Gastrocnemius medialis (tissue), 4 donors: ENCODE data around the gene ADH7.

ENCODE experiments used
- CTCF ChIP-seq, 5 experiments: fragments of 450-650 bp in 3 of 5; fragments of 200-600 bp in 2 of 5; sonication (generic) in 2 of 5; IDR thresholded peaks in 4 of 5; conservative IDR thresholded peaks in 1 of 5; 1 replicate in 4 of 5; 2 replicates in 1 of 5; pipeline ENCODE4 v1.5.1; 2016 to 2019; ENCODE audit warnings: antibody characterized with exemption in 5 of 5, mild to moderate bottlenecking in 3 of 5, moderate library complexity in 3 of 5
- POLR2A ChIP-seq, 2 donors: fragments of 450-650 bp; IDR thresholded peaks; one replicate each; pipeline ENCODE4 v1.6.1; 2017; ENCODE audit warnings: antibody characterized with exemption in 2 of 2, mild to moderate bottlenecking in 2 of 2, moderate library complexity in 2 of 2

DNA sequence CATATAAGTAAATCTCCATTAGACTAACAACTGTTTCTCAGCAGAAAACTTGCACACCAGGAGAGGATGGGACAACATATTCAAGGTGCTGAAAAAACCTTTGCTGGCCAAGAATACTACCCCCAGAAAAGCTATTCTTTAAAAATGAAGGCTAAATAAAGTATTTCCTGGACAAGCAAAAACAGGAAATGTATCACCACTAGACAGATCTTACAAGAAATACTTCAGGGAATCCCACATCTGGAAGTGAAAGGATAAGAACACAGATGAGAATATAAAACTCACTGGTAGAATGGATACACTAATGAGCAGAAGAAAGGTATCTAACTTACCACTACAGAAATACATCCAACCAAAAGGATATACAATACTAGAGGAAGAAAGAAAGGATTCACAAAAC lies 55.6 kb downstream of the ADH7 start:
- TF ChIP-seq CTCF (IDR thresholded peaks at IDR 0.05 in 4 of 5, conservative IDR thresholded peaks at IDR 0.05 in 1 of 5) (no peak), POLR2A (IDR thresholded peaks at IDR 0.05) (no peak)
